ENCODE results near the gene YAP1. TPM values are rescaled to one million over a fixed set of nuclear protein-coding genes. Genes with fewer than 3 reads are reported as not detected.
"Not testable (repeated sequence)": the region's sequence is repeated elsewhere in the genome, so short reads cannot be mapped to it uniquely, and the experiment has no call there.

Gene YAP1
- total RNA-seq, 1 experiment from 2014 or later: 57.5 TPM

- intact Hi-C loops (cut with micrococcal nuclease; ENCODE audit: unreplicated experiment): no loop called here
Measured at GRCh38 chr11:102254047-102254446, 143.8 kb downstream of the YAP1 start.

GRCh38 chr11:102256251-102256650 is 146.0 kb downstream of the YAP1 start:
- TF ChIP-seq, protein P1, sequence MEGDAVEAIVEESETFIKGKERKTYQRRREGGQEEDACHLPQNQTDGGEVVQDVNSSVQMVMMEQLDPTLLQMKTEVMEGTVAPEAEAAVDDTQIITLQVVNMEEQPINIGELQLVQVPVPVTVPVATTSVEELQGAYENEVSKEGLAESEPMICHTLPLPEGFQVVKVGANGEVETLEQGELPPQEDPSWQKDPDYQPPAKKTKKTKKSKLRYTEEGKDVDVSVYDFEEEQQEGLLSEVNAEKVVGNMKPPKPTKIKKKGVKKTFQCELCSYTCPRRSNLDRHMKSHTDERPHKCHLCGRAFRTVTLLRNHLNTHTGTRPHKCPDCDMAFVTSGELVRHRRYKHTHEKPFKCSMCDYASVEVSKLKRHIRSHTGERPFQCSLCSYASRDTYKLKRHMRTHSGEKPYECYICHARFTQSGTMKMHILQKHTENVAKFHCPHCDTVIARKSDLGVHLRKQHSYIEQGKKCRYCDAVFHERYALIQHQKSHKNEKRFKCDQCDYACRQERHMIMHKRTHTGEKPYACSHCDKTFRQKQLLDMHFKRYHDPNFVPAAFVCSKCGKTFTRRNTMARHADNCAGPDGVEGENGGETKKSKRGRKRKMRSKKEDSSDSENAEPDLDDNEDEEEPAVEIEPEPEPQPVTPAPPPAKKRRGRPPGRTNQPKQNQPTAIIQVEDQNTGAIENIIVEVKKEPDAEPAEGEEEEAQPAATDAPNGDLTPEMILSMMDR (IDR thresholded peaks at IDR 0.05; ENCODE audit: unreplicated experiment): no peak
- no peak overlapping the region for H3K4me3 Mint-ChIP-seq (ENCODE audit: low read depth, unreplicated experiment)
- CTCF ChIA-PET: no interaction called here
- no peaks in the 10 kb centered on the region for H3K9me3 Mint-ChIP-seq (ENCODE audit: low read depth, unreplicated experiment)
- no peak for DNase-seq
- H3K27me3 Mint-ChIP-seq (ENCODE audit: unreplicated experiment): no peaks in the 10 kb centered on the region
- H3K27ac Mint-ChIP-seq (ENCODE audit: unreplicated experiment): no peak overlapping the region
- intact Hi-C loops (cut with micrococcal nuclease; ENCODE audit: unreplicated experiment): no loop called here
- H3K4me1 Mint-ChIP-seq (ENCODE audit: low read depth, unreplicated experiment): peaks cover 21% of the 10 kb centered on the region
- BruUV-seq (replicated peaks): no TSS peak
- H3K36me3 Mint-ChIP-seq (ENCODE audit: insufficient read depth, unreplicated experiment): no peaks in the 10 kb centered on the region

More at GRCh38 chr11:102254047-102254446, 143.8 kb downstream of the YAP1 start:
- H3K27ac Mint-ChIP-seq (ENCODE audit: unreplicated experiment): no peak overlapping the region
- H3K27me3 Mint-ChIP-seq (ENCODE audit: unreplicated experiment): no peaks in the 10 kb centered on the region
- no peaks in the 10 kb centered on the region for H3K36me3 Mint-ChIP-seq (ENCODE audit: insufficient read depth, unreplicated experiment)
- H3K4me3 Mint-ChIP-seq (ENCODE audit: low read depth, unreplicated experiment): no peak overlapping the region
- CTCF ChIA-PET: interaction anchor here (1.1 to 1.6 kb wide), 2 partner anchors 10 to 14 kb away, joined by 3 to 4 read pairs; no protein-coding TSS in a partner anchor
- H3K9me3 Mint-ChIP-seq (ENCODE audit: low read depth, unreplicated experiment): no peaks in the 10 kb centered on the region
- peaks cover 21% of the 10 kb centered on the region for H3K4me1 Mint-ChIP-seq (ENCODE audit: low read depth, unreplicated experiment)
- no TSS peak for BruUV-seq (replicated peaks)
- TF ChIP-seq, protein P1 (IDR thresholded peaks at IDR 0.05; ENCODE audit: unreplicated experiment): no peak
- no peak for DNase-seq

- Mint-ChIP-seq H3K4me1 (ENCODE audit: low read depth, unreplicated experiment) (no peaks in the 10 kb centered on the region), H3K27ac (ENCODE audit: unreplicated experiment) (no peak overlapping the region), H3K36me3 (ENCODE audit: insufficient read depth, unreplicated experiment) (no peaks in the 10 kb centered on the region), H3K27me3 (ENCODE audit: unreplicated experiment) (no peaks in the 10 kb centered on the region), H3K4me3 (ENCODE audit: low read depth, unreplicated experiment) (no peak overlapping the region), H3K9me3 (ENCODE audit: low read depth, unreplicated experiment) (no peaks in the 10 kb centered on the region)
- CTCF ChIA-PET: no interaction called here
- intact Hi-C loops (cut with micrococcal nuclease; ENCODE audit: unreplicated experiment): loop anchor here (10.0 kb wide), 1 partner anchor 395 kb away; no protein-coding TSS in a partner anchor
- no peak for DNase-seq
- no TSS peak for BruUV-seq (replicated peaks)
- TF ChIP-seq, protein P1 (IDR thresholded peaks at IDR 0.05; ENCODE audit: unreplicated experiment): no peak
Measured at GRCh38 chr11:102260241-102260640, 150.0 kb downstream of the YAP1 start.

DNA sequence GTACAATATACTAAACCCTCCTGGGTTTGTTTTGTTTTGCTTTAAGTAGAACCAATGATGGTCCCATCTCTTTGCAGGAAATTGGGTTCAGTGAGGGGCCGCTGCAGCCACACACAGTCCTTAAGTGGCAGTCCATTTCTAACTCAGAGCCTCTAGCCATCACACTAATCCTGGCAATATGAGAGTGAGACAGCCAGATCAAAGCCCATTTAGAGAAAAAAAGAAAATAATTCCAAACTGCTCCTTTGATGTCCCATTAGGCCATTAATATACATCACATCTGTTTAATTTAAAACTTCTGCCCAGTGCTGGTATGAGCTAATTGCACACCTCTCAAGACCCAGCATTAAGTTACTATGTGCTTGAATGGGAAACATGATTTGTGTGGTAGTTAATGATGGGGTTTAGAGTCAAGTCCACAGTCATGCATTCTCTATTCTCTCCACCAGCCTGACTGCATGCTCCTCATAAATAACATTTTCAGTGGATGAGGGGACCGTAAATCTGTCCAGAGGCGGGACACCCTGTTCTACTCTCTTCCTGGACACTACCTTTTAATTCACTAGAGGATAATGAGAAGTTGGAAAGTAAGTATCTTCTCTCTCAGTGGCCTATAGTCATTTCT is 153.2 kb downstream of the YAP1 start:
- Mint-ChIP-seq H3K9me3 (ENCODE audit: low read depth, unreplicated experiment) (no peaks in the 10 kb centered on the region), H3K4me1 (ENCODE audit: low read depth, unreplicated experiment) (peaks cover 8% of the 10 kb centered on the region), H3K27me3 (ENCODE audit: unreplicated experiment) (no peaks in the 10 kb centered on the region), H3K36me3 (ENCODE audit: insufficient read depth, unreplicated experiment) (peaks cover 10% of the 10 kb centered on the region), H3K27ac (ENCODE audit: unreplicated experiment) (no peak overlapping the region), H3K4me3 (ENCODE audit: low read depth, unreplicated experiment) (no peak overlapping the region)
- CTCF ChIA-PET: no interaction called here
- intact Hi-C loops (cut with micrococcal nuclease; ENCODE audit: unreplicated experiment): loop anchor here (10.0 kb wide), 1 partner anchor 399 kb away; no protein-coding TSS in a partner anchor
- BruUV-seq (replicated peaks): no TSS peak
- TF ChIP-seq, protein P1 (IDR thresholded peaks at IDR 0.05; ENCODE audit: unreplicated experiment): no peak
- no peak for DNase-seq

DNA sequence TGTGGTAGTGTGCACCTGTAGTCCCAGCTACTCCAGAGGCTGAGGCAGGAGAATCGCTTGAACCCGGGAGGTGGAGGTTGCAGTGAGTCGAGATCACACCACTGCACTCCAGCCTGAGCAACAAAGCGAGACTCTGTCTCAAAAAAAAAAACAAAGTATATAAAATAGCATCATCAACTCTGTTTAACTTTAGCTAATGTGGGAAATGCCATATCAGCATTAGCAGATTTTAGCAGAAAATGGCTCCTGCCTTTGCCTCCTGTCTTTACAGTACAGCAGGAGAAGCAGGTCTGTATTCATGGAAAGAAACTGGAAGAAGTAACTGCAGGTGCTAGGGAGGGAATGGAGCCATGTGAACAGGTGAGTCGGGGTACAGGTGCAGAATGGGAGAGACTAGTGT is 154.5 kb downstream of the YAP1 start:
- CTCF ChIA-PET; H3K27me3 Mint-ChIP-seq (ENCODE audit: unreplicated experiment); H3K9me3 Mint-ChIP-seq (ENCODE audit: low read depth, unreplicated experiment); DNase-seq; H3K4me3 Mint-ChIP-seq (ENCODE audit: low read depth, unreplicated experiment); BruUV-seq (replicated peaks); H3K27ac Mint-ChIP-seq (ENCODE audit: unreplicated experiment): not testable (repeated sequence)
- peaks cover 16% of the 10 kb centered on the region for H3K36me3 Mint-ChIP-seq (ENCODE audit: insufficient read depth, unreplicated experiment)
- intact Hi-C loops (cut with micrococcal nuclease; ENCODE audit: unreplicated experiment): loop anchor here (10.0 kb wide), 1 partner anchor 400 kb away; no protein-coding TSS in a partner anchor
- peaks cover 18% of the 10 kb centered on the region for H3K4me1 Mint-ChIP-seq (ENCODE audit: low read depth, unreplicated experiment)

Data from Calu3 (cell line).